ENCODE measurements around the gene RPS2.

Gene RPS2

GRCh38 chr16:1932050-1933028 is 32.3 kb downstream of the RPS2 start:
- peak; percentile 42 for TF ChIP-seq CTCF (conservative IDR thresholded peaks at IDR 0.05; ENCODE audit: low read depth, low read length)

GRCh38 chr16:1930338-1930720 is 34.3 kb downstream of the RPS2 start:
- no peak for TF ChIP-seq CTCF (conservative IDR thresholded peaks at IDR 0.05; ENCODE audit: low read depth, low read length)
- H3K4me3 ChIP-seq (ENCODE audit: low read length), result no peak overlapping the region
- DNase-seq (ENCODE audit: low read depth), result no peak

More at GRCh38 chr16:1932050-1933028, 32.3 kb downstream of the RPS2 start:
- DNase-seq (ENCODE audit: low read depth), result no peak
- no peak overlapping the region for H3K4me3 ChIP-seq (ENCODE audit: low read length)

GRCh38 chr16:1929578-1930337 is 34.9 kb downstream of the RPS2 start:
- TF ChIP-seq CTCF (conservative IDR thresholded peaks at IDR 0.05; ENCODE audit: low read depth, low read length), result peak; percentile 64
- DNase-seq (ENCODE audit: low read depth), result no peak
- H3K4me3 ChIP-seq (ENCODE audit: low read length), result peak overlapping the region; percentile 55

- TF ChIP-seq CTCF (conservative IDR thresholded peaks at IDR 0.05; ENCODE audit: low read depth, low read length), result no peak
- DNase-seq (ENCODE audit: low read depth), result no peak
- H3K4me3 ChIP-seq (ENCODE audit: low read length), result peak overlapping the region; percentile 55
Observed at GRCh38 chr16:1929105-1929504, 35.5 kb downstream of the RPS2 start.

- no peak overlapping the region for H3K4me3 ChIP-seq (ENCODE audit: low read length)
- TF ChIP-seq CTCF (conservative IDR thresholded peaks at IDR 0.05; ENCODE audit: low read depth, low read length), result no peak
- DNase-seq (ENCODE audit: low read depth), result no peak
Observed at GRCh38 chr16:1926271-1926670, 38.4 kb downstream of the RPS2 start.

- no peak for TF ChIP-seq CTCF (conservative IDR thresholded peaks at IDR 0.05; ENCODE audit: low read depth, low read length)
- no peak for DNase-seq (ENCODE audit: low read depth)
- no peak overlapping the region for H3K4me3 ChIP-seq (ENCODE audit: low read length)
Observed at GRCh38 chr16:1924095-1924494, 40.5 kb downstream of the RPS2 start.

Data from retinal pigment epithelial cell (primary cell).